ENCODE measurements around the gene GRID1. TPM values are rescaled to one million over a fixed set of nuclear protein-coding genes. Genes with fewer than 3 reads are reported as not detected.

The GRID1 gene
- total RNA-seq, 1 donor: not detected

DNA sequence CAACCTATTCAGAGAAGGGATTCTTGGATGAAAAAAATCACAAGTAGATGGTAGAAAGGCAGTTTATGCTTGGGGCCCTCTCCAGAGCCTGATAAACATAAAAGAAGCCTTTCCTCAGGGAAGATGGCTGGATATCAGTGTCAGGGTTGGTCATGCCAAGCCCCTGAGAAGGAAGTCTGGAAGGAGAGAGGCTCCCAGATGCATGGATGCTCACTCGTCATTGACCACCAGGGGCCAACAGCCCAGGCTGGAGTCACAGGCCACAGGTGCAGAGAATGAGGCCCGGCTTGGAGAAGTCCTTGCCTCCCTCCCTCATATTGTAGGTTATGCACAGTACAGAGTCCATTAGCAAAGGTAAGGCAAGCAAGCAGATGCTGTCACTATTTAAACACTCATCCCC is 506.7 kb downstream of the GRID1 start:
- no peak for DNase-seq (ENCODE audit: low read depth)
- TF ChIP-seq, protein P1, sequence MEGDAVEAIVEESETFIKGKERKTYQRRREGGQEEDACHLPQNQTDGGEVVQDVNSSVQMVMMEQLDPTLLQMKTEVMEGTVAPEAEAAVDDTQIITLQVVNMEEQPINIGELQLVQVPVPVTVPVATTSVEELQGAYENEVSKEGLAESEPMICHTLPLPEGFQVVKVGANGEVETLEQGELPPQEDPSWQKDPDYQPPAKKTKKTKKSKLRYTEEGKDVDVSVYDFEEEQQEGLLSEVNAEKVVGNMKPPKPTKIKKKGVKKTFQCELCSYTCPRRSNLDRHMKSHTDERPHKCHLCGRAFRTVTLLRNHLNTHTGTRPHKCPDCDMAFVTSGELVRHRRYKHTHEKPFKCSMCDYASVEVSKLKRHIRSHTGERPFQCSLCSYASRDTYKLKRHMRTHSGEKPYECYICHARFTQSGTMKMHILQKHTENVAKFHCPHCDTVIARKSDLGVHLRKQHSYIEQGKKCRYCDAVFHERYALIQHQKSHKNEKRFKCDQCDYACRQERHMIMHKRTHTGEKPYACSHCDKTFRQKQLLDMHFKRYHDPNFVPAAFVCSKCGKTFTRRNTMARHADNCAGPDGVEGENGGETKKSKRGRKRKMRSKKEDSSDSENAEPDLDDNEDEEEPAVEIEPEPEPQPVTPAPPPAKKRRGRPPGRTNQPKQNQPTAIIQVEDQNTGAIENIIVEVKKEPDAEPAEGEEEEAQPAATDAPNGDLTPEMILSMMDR (IDR thresholded peaks at IDR 0.05; ENCODE audit: insufficient read depth, low read length): no peak
- H3K4me3 ChIP-seq (ENCODE audit: low read depth, low read length): no peak overlapping the region

DNA sequence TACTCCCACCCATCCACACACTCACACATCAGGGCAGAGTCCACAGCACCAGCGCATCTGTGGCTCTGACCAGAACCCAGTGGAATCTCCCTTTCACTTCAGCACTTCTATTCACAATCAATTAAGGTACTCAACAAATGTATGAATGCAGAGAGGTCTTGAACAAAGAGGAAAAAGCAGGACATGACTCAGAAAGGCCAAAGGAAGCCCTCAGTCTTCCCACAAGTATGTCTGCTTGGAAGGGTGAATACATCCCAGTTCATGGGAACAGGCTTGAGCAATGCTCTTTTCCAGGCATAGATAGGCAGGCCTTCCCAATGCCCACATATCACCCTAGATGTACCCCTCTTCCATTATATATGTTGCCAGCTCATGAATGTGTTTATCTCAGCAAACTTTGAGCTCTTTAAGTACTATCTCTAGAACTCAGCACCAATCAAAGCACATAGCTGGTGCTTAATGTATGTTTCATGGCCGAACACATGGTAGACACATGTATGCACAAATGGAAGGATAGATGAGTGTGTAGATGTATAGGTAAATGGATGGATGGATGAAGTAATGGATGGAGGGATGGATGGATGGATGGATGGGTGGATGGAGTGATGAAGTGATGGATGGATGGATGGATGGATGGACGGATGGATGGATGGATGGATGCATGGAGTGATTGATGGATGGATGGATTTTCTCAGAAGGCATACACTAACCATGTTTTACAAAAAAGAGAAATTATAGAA is 507.6 kb downstream of the GRID1 start:
- TF ChIP-seq, protein P1 (IDR thresholded peaks at IDR 0.05; ENCODE audit: insufficient read depth, low read length): no peak
- DNase-seq (ENCODE audit: low read depth): no peak
- no peak overlapping the region for H3K4me3 ChIP-seq (ENCODE audit: low read depth, low read length)

DNA sequence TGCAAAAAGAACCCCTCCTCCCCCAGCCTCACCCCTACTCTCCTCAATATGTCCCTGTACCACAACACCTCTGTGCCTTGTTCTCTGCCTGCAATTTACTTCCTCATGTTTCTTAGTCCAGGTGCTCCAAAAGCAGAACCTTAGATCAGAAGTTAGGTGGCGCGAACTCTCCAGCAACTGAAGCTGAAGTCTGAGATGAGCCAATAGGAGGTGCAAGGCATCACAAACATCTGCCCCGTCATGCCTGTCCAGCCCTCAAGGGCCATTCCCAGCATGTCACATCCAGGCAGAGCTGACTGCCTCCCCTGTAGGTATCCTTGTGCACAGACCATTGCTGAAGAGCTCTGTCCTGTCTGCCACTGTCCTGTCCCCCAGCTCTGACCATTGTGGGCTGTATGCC is 508.8 kb downstream of the GRID1 start:
- H3K4me3 ChIP-seq (ENCODE audit: low read depth, low read length): no peak overlapping the region
- TF ChIP-seq, protein P1 (IDR thresholded peaks at IDR 0.05; ENCODE audit: insufficient read depth, low read length): no peak
- no peak for DNase-seq (ENCODE audit: low read depth)

DNA sequence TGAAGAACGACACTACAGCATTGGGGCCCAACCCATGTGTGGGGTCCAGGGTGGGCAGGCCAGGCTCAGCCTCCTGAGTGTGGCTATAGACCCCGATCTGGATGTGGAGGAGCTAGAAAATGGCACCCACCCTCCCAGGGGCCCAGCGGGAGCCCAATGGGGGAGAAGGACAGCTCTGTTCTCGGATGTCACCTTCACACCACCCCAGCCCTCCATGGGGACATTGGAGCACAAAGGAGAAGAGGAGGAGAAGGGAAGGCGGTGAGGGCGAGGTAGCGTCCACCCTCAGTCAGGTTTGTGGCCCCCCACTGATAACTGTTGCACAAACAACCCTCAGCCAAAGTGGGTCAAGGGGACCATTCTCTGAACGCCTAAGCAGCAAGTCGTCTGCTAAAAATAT is 509.3 kb downstream of the GRID1 start:
- no peak for DNase-seq (ENCODE audit: low read depth)
- no peak overlapping the region for H3K4me3 ChIP-seq (ENCODE audit: low read depth, low read length)
- TF ChIP-seq, protein P1 (IDR thresholded peaks at IDR 0.05; ENCODE audit: insufficient read depth, low read length): no peak

DNA sequence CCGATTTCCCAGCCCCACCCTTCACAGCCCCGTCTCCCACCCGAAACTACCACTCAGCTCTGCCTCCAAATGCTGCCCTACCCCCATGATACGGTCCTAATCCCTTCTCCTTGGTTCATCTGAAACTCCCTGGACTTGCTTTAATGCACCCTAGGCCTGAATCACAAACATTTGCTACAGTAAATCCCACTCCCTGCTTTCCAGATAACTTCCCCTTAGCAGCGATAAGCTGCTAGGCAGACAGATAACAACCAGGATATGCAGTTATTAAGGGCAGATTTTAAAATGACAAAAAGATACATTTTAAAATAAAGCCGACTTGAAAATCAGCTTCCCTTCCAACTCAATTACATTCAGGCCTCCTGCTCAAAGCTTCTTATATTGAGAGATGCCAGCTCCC is 514.7 kb downstream of the GRID1 start:
- TF ChIP-seq, protein P1 (IDR thresholded peaks at IDR 0.05; ENCODE audit: insufficient read depth, low read length): no peak
- no peak for DNase-seq (ENCODE audit: low read depth)
- no peak overlapping the region for H3K4me3 ChIP-seq (ENCODE audit: low read depth, low read length)

DNA sequence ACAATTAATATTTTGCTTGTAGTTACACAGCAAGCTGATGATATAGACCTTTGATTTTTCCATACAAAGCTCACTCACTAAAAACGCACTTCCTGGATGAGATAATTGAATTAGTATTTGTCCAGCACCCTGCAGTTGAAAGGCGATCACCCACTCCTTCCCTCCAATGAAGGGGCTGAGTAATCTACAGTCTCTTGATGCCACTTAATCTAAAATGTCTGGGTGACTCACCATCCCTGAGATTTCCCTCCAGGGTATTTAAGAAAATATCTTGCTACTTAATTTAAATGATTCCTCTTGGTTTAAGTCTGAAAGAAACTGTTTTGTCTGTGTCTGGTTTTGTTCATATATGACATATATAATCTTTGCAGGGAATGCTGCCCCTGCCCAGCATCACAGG is 515.3 kb downstream of the GRID1 start:
- no peak overlapping the region for H3K4me3 ChIP-seq (ENCODE audit: low read depth, low read length)
- DNase-seq (ENCODE audit: low read depth): no peak
- TF ChIP-seq, protein P1 (IDR thresholded peaks at IDR 0.05; ENCODE audit: insufficient read depth, low read length): no peak

DNA sequence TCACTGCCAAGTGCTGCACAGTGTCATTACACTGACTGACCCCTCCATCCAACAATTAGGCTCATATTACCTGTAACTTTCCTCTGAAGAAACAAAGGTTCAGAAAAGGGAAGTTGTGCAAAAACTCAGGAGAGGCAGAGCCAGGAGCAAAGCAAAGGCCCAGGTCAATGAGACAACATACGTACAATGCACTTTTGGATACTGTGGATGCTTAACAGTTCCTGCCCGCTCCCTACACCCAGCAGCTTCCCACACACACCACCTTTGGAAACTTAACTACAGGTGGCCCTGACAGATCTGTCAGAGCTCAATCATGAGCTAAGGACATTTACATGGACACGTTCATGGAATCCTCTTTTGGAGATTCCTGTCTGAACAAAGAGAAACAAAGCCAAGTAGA is 515.9 kb downstream of the GRID1 start:
- TF ChIP-seq, protein P1 (IDR thresholded peaks at IDR 0.05; ENCODE audit: insufficient read depth, low read length): no peak
- DNase-seq (ENCODE audit: low read depth): no peak
- no peak overlapping the region for H3K4me3 ChIP-seq (ENCODE audit: low read depth, low read length)

All from fibroblast of the aortic adventitia (primary cell).